Caco-2 (cell line): ENCODE results near the gene SNN. TPM values are rescaled to one million over a fixed set of nuclear protein-coding genes. Genes with fewer than 3 reads are reported as not detected.

Source experiments
- BruUV-seq: library from RNA; stranded (reverse); fragments of 400-500 nt; replicated peaks from 2 replicates; lab custom pipeline; 2021; lab: Mats Ljungman, UMichigan
- CTCF ChIA-PET: fragments of 300-600 bp; sonication (Branson Sonifier 250); formaldehyde crosslinking; loops from one replicate; lab custom pipeline; 2022; ENCODE audit warnings: antibody characterized with exemption; lab: Charles Lee
- POLR2A ChIA-PET: fragments of 300-600 bp; sonication (Branson Sonifier 250); formaldehyde crosslinking; loops from one replicate; lab custom pipeline; 2022; ENCODE audit warnings: antibody characterized with exemption; lab: Charles Lee
- DNase-seq, 2 experiments: peaks; one replicate each; pipeline versions ENCODE4 v3.0.0 to v3.0.0-alpha.2; 2020 to 2022
- H3K27me3 ChIP-seq: replicated peaks from 2 replicates; pipeline ENCODE4 v1.6.0; 2011; ENCODE audit warnings: low read length; ENCODE audit not compliant: control insufficient read depth, insufficient read depth
- H3K36me3 ChIP-seq: 2 replicates; pipeline ENCODE4 v1.5.1; 2011; ENCODE audit warnings: low read length; ENCODE audit not compliant: control insufficient read depth, insufficient read depth
- H3K4me1 ChIP-seq: fragments of 250-450 bp; sonication (Bioruptor Pico); 2 replicates; pipeline ENCODE4 v1.5.1; 2020; ENCODE audit warnings: mild to moderate bottlenecking
- H3K4me3 ChIP-seq: 2 replicates; pipeline ENCODE4 v1.5.1; 2011; ENCODE audit warnings: low read depth, mild to moderate bottlenecking, control low read depth, low read length
- H3K9me3 ChIP-seq: fragments of 250-450 bp; sonication (Bioruptor Pico); 2 replicates; pipeline ENCODE4 v1.5.1; 2020; ENCODE audit warnings: mild to moderate bottlenecking, moderate library complexity
- H3K27ac Mint-ChIP-seq: one replicate; pipeline ENCODE4 v1.8.0; 2022; ENCODE audit warnings: mixed read lengths; ENCODE audit not compliant: unreplicated experiment
- H3K27me3 Mint-ChIP-seq: one replicate; pipeline ENCODE4 v1.8.0; 2022; ENCODE audit warnings: mixed read lengths; ENCODE audit not compliant: insufficient read depth, unreplicated experiment
- H3K36me3 Mint-ChIP-seq: one replicate; pipeline ENCODE4 v1.8.0; 2022; ENCODE audit warnings: mild to moderate bottlenecking, mixed read lengths; ENCODE audit not compliant: insufficient read depth, unreplicated experiment
- H3K4me1 Mint-ChIP-seq: one replicate; pipeline ENCODE4 v1.8.0; 2022; ENCODE audit warnings: low read depth, mixed read lengths; ENCODE audit not compliant: unreplicated experiment
- H3K4me3 Mint-ChIP-seq: one replicate; pipeline ENCODE4 v1.8.0; 2022; ENCODE audit warnings: mild to moderate bottlenecking, moderate library complexity, mixed read lengths; ENCODE audit not compliant: unreplicated experiment
- H3K9me3 Mint-ChIP-seq: one replicate; pipeline ENCODE4 v1.8.0; 2022; ENCODE audit warnings: mixed read lengths; ENCODE audit not compliant: unreplicated experiment
- intact Hi-C: fragments of 100-400 bp; cut with micrococcal nuclease; formaldehyde crosslinking; loops from one replicate; pipeline ENCODE4 v1.10.0; 2022; ENCODE audit not compliant: unreplicated experiment
- total RNA-seq: library from RNA; stranded (reverse); gene quantifications from 2 replicates; pipeline ENCODE4 v1.2.3, GENCODE V29; 2022
- TF ChIP-seq, protein P1 (sequence below), 2 experiments: fragments of 200-600 bp in 1 of 2; IDR thresholded peaks; 1 replicate in 1 of 2; 2 replicates in 1 of 2; pipeline versions ENCODE4 v1.5.1 to v1.8.0; 2011 to 2022; ENCODE audit warnings: antibody characterized with exemption in 1 of 2, control low read depth in 1 of 2, inconsistent platforms in 1 of 2, low read depth in 1 of 2, low read length in 1 of 2, mild to moderate bottlenecking in 1 of 2, moderate library complexity in 1 of 2; ENCODE audit not compliant: insufficient read depth in 1 of 2, severe bottlenecking in 1 of 2, unreplicated experiment in 1 of 2

The SNN gene
- total RNA-seq, 1 experiment from 2014 or later: 12.8 TPM

DNA sequence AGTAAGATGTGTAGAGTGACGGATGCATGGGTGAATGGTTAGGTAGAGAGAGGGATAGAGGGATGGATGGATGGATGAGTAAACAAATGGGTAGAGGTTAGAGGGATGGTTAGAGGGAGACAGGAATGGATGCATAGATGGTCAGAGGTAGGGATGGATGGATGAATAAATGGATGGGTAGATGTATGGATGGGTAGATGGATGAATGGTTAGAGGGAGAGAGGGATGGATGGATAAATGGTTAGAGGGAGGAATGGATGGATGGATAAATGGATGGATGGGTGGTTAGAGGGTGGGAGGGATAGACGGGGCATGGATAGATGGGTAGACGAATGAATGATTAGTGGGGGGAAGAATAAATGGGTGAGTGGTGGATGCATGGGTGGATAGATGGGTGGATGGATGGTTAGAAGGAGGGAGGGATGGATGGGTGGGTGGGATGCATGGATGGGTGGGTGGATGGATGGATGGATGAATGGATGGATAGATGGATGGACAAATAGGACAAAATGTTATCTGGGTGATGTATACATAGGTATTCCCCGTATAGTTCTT, 29.2 kb upstream of the SNN start:
- H3K4me3 Mint-ChIP-seq: no peak overlapping the region

DNA sequence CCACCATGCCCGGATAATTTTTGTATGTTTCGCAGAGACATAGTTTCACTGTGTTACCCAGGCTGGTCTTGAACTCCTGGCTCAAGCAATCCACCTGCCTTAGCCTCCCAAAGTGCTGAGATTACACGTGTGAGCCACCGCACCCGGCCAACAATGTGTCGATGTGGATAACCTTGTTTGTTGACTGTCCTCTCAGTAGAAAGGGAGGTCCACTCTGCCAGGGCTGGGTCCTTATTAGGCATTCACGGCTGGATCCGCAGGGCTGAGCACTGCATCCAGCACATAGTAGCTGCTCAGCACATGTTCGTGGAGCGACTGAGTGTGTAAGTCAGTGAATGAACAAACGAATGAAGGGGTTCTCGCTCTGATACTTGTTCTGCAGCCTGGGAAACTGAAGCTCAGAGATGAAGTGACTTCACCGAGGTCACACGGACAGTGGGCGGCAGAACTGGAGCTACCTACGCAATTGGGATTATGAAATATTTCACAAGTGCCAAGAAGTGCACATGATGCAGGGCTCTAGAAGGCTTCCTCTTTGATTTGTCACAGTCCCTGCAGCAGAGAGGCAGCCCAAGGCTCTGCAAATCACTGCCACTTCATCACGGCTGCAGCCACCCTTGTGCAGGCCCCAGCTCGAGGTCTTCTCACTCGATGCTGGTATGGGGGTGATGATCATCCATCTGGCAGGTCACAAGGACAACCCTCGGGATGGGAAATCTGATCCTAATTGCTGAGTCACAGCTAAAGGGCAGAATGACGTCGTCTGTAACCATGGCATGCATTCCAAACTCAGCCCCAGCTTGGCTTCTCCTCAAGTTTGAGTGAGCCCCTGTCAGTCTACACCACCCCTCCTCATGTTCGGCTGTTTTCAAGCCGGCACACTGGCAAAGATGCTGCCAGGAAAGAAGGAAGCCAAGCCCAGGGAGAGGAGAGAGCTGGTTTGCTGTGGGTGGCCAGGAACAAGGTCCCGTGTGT, 28.0 kb upstream of the SNN start:
- Mint-ChIP-seq H3K4me3 (no peak overlapping the region), H3K9me3 (no peaks in the 10 kb centered on the region), H3K36me3 (no peaks in the 10 kb centered on the region), H3K27me3 (no peaks in the 10 kb centered on the region), H3K27ac (peak overlapping the region; percentile 49), H3K4me1 (peaks cover 5% of the 10 kb centered on the region)
- no peaks in the 10 kb centered on the region for H3K36me3 ChIP-seq
- BruUV-seq: no TSS peak
- CTCF ChIA-PET: interaction anchor here (1.0 to 1.7 kb wide), 2 partner anchors 108 to 233 kb away, joined by 6 read pairs; no protein-coding TSS in a partner anchor
- DNase-seq: peak; percentile 44 to 46
- no peak overlapping the region for H3K4me3 ChIP-seq
- H3K4me1 ChIP-seq: peaks cover 22% of the 10 kb centered on the region
- TF ChIP-seq, protein P1, sequence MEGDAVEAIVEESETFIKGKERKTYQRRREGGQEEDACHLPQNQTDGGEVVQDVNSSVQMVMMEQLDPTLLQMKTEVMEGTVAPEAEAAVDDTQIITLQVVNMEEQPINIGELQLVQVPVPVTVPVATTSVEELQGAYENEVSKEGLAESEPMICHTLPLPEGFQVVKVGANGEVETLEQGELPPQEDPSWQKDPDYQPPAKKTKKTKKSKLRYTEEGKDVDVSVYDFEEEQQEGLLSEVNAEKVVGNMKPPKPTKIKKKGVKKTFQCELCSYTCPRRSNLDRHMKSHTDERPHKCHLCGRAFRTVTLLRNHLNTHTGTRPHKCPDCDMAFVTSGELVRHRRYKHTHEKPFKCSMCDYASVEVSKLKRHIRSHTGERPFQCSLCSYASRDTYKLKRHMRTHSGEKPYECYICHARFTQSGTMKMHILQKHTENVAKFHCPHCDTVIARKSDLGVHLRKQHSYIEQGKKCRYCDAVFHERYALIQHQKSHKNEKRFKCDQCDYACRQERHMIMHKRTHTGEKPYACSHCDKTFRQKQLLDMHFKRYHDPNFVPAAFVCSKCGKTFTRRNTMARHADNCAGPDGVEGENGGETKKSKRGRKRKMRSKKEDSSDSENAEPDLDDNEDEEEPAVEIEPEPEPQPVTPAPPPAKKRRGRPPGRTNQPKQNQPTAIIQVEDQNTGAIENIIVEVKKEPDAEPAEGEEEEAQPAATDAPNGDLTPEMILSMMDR (IDR thresholded peaks at IDR 0.05; ENCODE audit: insufficient read depth in 1 of 2, low read depth in 1 of 2, low read length in 1 of 2, severe bottlenecking in 1 of 2, unreplicated experiment in 1 of 2): no peak
- no peaks in the 10 kb centered on the region for H3K27me3 ChIP-seq
- no peaks in the 10 kb centered on the region for H3K9me3 ChIP-seq
- POLR2A ChIA-PET: interaction anchor here (1.4 kb wide), 1 partner anchor 53 kb away, joined by 4 read pairs; the partner anchor contains the start of gene LITAF
- intact Hi-C loops: loop anchor here (2.0 to 5.0 kb wide), 2 partner anchors 48 to 243 kb away; no protein-coding TSS in a partner anchor

More for the DNA sequence above, 29.2 kb upstream of the SNN start:
- Mint-ChIP-seq H3K36me3 (no peaks in the 10 kb centered on the region), H3K4me1 (peaks cover 5% of the 10 kb centered on the region), H3K9me3 (no peaks in the 10 kb centered on the region), H3K27ac (no peak overlapping the region), H3K27me3 (no peaks in the 10 kb centered on the region)
- Histone ChIP-seq H3K36me3 (no peaks in the 10 kb centered on the region), H3K4me3 (no peak overlapping the region), H3K27me3 (no peaks in the 10 kb centered on the region), H3K9me3 (no peaks in the 10 kb centered on the region), H3K4me1 (peaks cover 28% of the 10 kb centered on the region)
- POLR2A ChIA-PET: no interaction called here
- no peak for DNase-seq
- CTCF ChIA-PET: no interaction called here
- TF ChIP-seq, protein P1 (IDR thresholded peaks at IDR 0.05; ENCODE audit: insufficient read depth in 1 of 2, low read depth in 1 of 2, low read length in 1 of 2, severe bottlenecking in 1 of 2, unreplicated experiment in 1 of 2): no peak
- BruUV-seq: no TSS peak
- intact Hi-C loops: loop anchor here (5.0 kb wide), 1 partner anchor 47 kb away; no protein-coding TSS in a partner anchor
